HG03103 (cell line): Measurements from ENCODE around the gene DPEP2.
"Not testable (repeated sequence)": the region's sequence is repeated elsewhere in the genome, so short reads cannot be mapped to it uniquely, and the experiment has no call there.

Source experiments
- ATAC-seq: cut with Tn5 transposase; IDR thresholded peaks from one replicate; pipeline ENCODE4 v1.9.1; 2021; ENCODE audit warnings: low read depth; ENCODE audit not compliant: unreplicated experiment

Gene DPEP2

GRCh38 chr16:67998779-67999688, at the start of gene DPEP2:
TSS of gene DPEP2 (minus strand) at chr16:67999484. CDS start at chr16:67993212, 6,272 bp downstream.
- ATAC-seq: not testable (repeated sequence)

GRCh38 chr16:68047987-68048386, 48.7 kb upstream of the DPEP2 start:
- ATAC-seq: no peak

- ATAC-seq: no peak
Measured at GRCh38 chr16:68046106-68046505, 46.8 kb upstream of the DPEP2 start.

- no peak for ATAC-seq
Measured at GRCh38 chr16:68041783-68042182, 42.5 kb upstream of the DPEP2 start.

- ATAC-seq: no peak
Measured at GRCh38 chr16:68040506-68041288, 41.4 kb upstream of the DPEP2 start.

GRCh38 chr16:68037841-68038597, 38.7 kb upstream of the DPEP2 start:
- ATAC-seq: no peak

GRCh38 chr16:68035227-68035626, 35.9 kb upstream of the DPEP2 start:
- ATAC-seq: no peak

- ATAC-seq: no peak
Measured at GRCh38 chr16:68033101-68033500, 33.8 kb upstream of the DPEP2 start.

- ATAC-seq: no peak
Measured at GRCh38 chr16:68031951-68032350, 32.7 kb upstream of the DPEP2 start.

GRCh38 chr16:68030108-68030507, 30.8 kb upstream of the DPEP2 start:
- not testable (repeated sequence) for ATAC-seq

GRCh38 chr16:68028996-68029395, 29.7 kb upstream of the DPEP2 start:
- no peak for ATAC-seq

GRCh38 chr16:68022728-68023537, 23.6 kb upstream of the DPEP2 start, which contains the start of the genes DDX28 and DUS2:
TSS of gene DDX28 (minus strand) at chr16:68023232. CDS start at chr16:68023202, 30 bp downstream.
TSS of gene DUS2 (plus strand) at chr16:68023284. CDS start at chr16:68038024, 14,740 bp downstream.
- peak; percentile 67 for ATAC-seq

- no peak for ATAC-seq
Measured at GRCh38 chr16:68022278-68022727, 23.0 kb upstream of the DPEP2 start.

GRCh38 chr16:68021490-68021889, 22.2 kb upstream of the DPEP2 start:
- ATAC-seq: no peak

- ATAC-seq: no peak
Measured at GRCh38 chr16:68019167-68019680, 19.9 kb upstream of the DPEP2 start.

- ATAC-seq: no peak
Measured at GRCh38 chr16:68015681-68016080, 16.4 kb upstream of the DPEP2 start, which contains the start of gene DPEP2NB. TSS of gene DPEP2NB (minus strand) at chr16:68015911. CDS start at chr16:68015770, 141 bp downstream.

- no peak for ATAC-seq
Measured at GRCh38 chr16:68013440-68013839, 14.2 kb upstream of the DPEP2 start.

- not testable (repeated sequence) for ATAC-seq
Measured at GRCh38 chr16:68009872-68010271, 10.6 kb upstream of the DPEP2 start.

GRCh38 chr16:68009157-68009735, 10.0 kb upstream of the DPEP2 start:
- ATAC-seq: no peak
